Chondrocyte (in vitro differentiated cells): ENCODE data around the gene TRPM3. TPM values are rescaled to one million over a fixed set of nuclear protein-coding genes. Genes with fewer than 3 reads are reported as not detected.

Experiments
- DNase-seq: peaks from one replicate; pipeline ENCODE4 v3.0.0; 2021; ENCODE audit warnings: mixed read lengths, low spot score
- H3K27ac Mint-ChIP-seq: one replicate; pipeline ENCODE4 v1.8.0; 2021; ENCODE audit warnings: mild to moderate bottlenecking, moderate library complexity, mixed read lengths; ENCODE audit not compliant: unreplicated experiment
- H3K27me3 Mint-ChIP-seq: 2 replicates; pipeline ENCODE4 v1.8.0; 2021; ENCODE audit warnings: low read depth, mixed read lengths
- H3K36me3 Mint-ChIP-seq: 2 replicates; pipeline ENCODE4 v1.8.0; 2021; ENCODE audit warnings: low read depth, mixed read lengths
- H3K4me1 Mint-ChIP-seq: 2 replicates; pipeline ENCODE4 v1.8.0; 2021; ENCODE audit warnings: low read depth, mild to moderate bottlenecking, mixed read lengths
- H3K4me3 Mint-ChIP-seq: one replicate; pipeline ENCODE4 v1.8.0; 2021; ENCODE audit warnings: mild to moderate bottlenecking, moderate library complexity, mixed read lengths; ENCODE audit not compliant: unreplicated experiment
- H3K9me3 Mint-ChIP-seq: 2 replicates; pipeline ENCODE4 v1.8.0; 2021; ENCODE audit warnings: low read depth, mixed read lengths
- total RNA-seq: library from RNA; stranded (reverse); gene quantifications from 3 replicates; pipeline ENCODE4 v1.2.1, GENCODE V29; 2021
- TF ChIP-seq, protein P1 (sequence below): fragments of 200-600 bp; sonication (generic); IDR thresholded peaks from 2 replicates; pipeline ENCODE4 v1.5.0; 2021; ENCODE audit warnings: antibody characterized with exemption, mild to moderate bottlenecking, moderate library complexity

The TRPM3 gene
- total RNA-seq, 1 donor from 2014 or later: not detected

DNA sequence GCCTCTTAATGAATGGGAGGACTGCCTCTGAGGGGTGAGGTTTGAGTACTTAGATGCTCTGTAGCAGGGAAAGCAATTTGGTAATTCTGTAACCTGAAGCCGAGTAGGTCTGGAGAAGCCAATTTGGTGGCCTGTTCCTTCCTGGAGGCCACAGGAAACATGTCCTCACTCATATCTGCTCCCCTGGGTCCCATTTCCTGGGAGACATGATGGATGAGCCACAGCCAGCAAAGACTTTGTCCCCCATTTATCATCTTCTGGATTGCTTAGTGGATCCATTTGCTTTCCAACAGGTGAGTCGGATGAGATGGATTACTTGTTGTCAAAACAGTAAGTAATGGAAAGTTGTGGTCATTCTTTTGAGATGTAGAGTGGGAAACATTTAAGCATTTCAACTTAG, 607.1 kb downstream of the TRPM3 start:
- no peak for DNase-seq
- TF ChIP-seq, protein P1, sequence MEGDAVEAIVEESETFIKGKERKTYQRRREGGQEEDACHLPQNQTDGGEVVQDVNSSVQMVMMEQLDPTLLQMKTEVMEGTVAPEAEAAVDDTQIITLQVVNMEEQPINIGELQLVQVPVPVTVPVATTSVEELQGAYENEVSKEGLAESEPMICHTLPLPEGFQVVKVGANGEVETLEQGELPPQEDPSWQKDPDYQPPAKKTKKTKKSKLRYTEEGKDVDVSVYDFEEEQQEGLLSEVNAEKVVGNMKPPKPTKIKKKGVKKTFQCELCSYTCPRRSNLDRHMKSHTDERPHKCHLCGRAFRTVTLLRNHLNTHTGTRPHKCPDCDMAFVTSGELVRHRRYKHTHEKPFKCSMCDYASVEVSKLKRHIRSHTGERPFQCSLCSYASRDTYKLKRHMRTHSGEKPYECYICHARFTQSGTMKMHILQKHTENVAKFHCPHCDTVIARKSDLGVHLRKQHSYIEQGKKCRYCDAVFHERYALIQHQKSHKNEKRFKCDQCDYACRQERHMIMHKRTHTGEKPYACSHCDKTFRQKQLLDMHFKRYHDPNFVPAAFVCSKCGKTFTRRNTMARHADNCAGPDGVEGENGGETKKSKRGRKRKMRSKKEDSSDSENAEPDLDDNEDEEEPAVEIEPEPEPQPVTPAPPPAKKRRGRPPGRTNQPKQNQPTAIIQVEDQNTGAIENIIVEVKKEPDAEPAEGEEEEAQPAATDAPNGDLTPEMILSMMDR: no peak
- H3K27ac Mint-ChIP-seq: no peak overlapping the region
- H3K4me1 Mint-ChIP-seq: no peaks in the 10 kb centered on the region
- no peaks in the 10 kb centered on the region for H3K27me3 Mint-ChIP-seq
- H3K36me3 Mint-ChIP-seq: no peaks in the 10 kb centered on the region
- H3K9me3 Mint-ChIP-seq: no peaks in the 10 kb centered on the region
- no peak overlapping the region for H3K4me3 Mint-ChIP-seq

DNA sequence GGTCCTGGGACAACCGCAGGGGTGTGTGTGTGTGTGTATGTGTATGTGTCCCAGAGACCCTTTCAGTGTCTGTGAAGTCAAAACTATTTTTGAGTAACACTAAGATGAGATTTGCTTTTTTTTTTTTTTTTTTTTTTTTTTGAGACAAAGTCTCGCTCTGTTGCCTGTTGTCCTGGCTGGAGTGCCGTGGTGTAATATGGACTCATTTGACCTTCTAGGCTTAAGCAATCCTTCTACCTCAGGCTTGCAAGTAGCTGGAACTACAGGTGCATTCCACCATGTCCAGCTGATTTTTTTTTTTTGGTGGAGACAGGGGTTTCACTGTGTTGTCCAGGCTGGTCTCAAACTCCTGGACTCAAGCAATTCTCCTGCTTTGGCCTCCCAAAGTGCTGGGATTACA, 609.6 kb downstream of the TRPM3 start:
- Mint-ChIP-seq H3K36me3 (no peaks in the 10 kb centered on the region), H3K4me3 (no peak overlapping the region), H3K9me3 (no peaks in the 10 kb centered on the region), H3K4me1 (no peaks in the 10 kb centered on the region), H3K27ac (no peak overlapping the region), H3K27me3 (no peaks in the 10 kb centered on the region)
- DNase-seq: no peak
- TF ChIP-seq, protein P1: no peak

DNA sequence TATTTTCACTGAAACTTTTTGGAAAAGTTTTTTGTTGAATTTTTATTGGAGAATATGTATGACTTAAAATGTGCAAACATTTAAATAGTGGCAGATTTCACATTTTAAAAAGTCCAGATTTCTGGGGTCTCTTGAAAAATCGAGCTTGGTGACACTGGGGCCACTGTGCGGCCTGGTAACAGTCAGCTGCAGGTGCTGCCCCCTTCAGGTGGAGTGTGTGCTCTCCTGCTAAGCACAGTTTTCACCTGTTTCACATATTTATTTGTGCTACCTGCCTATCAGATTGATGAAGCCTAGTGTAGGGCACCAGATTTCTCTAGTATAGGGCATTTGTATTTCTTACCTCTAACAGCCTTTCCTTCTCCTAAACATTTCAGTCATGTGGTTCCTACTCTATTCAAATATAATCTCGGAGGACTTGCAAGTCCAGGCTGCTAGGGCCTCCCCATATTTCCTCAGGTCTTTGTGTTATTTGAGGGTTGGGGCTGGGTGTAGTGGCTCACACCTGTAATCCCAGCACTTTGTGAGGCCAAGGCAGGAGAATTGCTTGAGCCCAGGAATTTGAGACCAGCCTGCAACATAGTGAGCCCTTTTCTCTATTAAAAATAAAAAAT, 611.2 kb downstream of the TRPM3 start:
- Mint-ChIP-seq H3K9me3 (no peaks in the 10 kb centered on the region), H3K27me3 (no peaks in the 10 kb centered on the region), H3K36me3 (no peaks in the 10 kb centered on the region), H3K4me1 (peaks cover 10% of the 10 kb centered on the region), H3K27ac (no peak overlapping the region), H3K4me3 (no peak overlapping the region)
- TF ChIP-seq, protein P1: peak; percentile 75
- DNase-seq: no peak

DNA sequence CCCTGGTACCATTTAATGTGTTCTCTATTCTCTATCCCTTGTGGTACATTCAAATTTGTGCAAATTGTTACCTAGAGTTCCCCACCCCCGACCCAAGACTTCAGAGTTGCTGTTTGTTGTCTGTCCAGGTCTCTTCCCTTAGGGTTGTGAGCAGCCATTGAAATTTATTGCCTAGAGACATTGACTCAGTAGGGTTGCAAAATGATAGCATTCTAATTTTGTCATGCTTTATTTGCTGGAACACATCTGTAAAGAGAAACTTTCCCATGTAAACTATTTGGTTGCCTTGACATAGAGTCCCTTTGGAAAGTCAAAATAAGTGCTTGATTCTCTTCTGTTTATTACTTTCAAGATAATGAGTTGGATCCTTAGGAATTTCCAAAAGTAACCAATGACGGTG, 615.3 kb downstream of the TRPM3 start:
- no peak for DNase-seq
- H3K4me1 Mint-ChIP-seq: peaks cover 34% of the 10 kb centered on the region

DNA sequence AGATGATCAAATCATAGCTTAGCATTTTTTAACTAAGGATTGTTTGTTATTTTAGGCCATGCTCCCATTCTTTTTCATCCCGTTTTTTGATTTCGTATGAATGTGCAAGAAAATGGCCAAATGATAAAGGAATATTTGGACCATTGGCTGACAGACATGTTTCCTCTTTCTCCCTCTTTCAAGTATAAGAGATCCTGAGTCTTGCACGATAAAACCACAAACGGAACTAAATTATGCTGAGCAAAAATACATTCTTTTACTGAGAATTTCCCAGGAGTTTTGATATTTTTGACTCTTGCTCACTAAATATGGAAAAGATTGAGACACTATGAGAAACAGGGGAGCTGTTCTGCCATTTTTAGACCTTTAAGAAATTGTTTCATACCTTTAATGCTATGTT, 616.6 kb downstream of the TRPM3 start:
- TF ChIP-seq, protein P1: no peak
- H3K4me1 Mint-ChIP-seq: peaks cover 34% of the 10 kb centered on the region
- no peaks in the 10 kb centered on the region for H3K27me3 Mint-ChIP-seq
- H3K4me3 Mint-ChIP-seq: no peak overlapping the region
- no peaks in the 10 kb centered on the region for H3K9me3 Mint-ChIP-seq
- DNase-seq: no peak
- H3K27ac Mint-ChIP-seq: peak overlapping the region; percentile 78
- H3K36me3 Mint-ChIP-seq: no peaks in the 10 kb centered on the region

More for the DNA sequence above, 615.3 kb downstream of the TRPM3 start:
- Mint-ChIP-seq H3K27ac (no peak overlapping the region), H3K4me3 (no peak overlapping the region), H3K36me3 (no peaks in the 10 kb centered on the region), H3K9me3 (no peaks in the 10 kb centered on the region), H3K27me3 (no peaks in the 10 kb centered on the region)
- TF ChIP-seq, protein P1: no peak
